AG20443 (cell line): Measurements from ENCODE around the gene ECEL1.

ENCODE experiments used
- DNase-seq: peaks from one replicate; pipeline ENCODE4 v3.0.0; 2012; ENCODE audit warnings: low spot score, mixed read lengths

The ECEL1 gene

DNA sequence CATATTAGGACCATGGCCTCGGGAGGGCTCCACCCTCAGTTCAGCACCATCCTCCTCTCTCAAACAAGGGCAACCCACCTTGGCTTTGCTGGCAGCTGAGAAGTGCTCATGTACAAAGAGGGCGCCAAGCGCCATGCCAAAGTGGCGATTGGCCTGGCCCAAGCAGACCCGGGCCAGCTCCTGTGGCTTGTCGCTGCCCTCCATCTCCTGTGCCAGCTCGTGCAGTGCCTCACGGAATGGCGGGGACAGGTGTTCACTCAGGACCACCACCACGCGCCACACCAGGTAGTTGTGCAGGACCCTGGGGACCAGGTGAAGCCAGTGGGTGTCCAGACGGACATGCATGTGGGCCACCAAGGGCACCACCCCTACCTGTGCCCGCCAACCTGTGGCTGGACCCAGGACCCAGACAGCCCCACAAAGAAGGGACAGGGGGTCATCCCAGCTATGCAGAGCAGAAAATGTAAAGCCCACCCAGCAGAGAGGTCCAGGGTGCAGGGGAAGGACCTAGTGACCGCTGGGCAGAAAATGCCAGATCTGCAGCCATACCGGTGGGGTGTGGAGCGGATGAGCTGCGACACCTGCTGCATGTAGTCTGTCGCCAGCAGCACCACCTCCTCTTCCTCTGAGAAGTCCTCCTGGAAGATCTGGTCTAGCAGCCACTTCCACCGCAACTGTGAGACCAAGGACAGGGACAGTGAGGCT lies 3.6 kb downstream of the ECEL1 start:
- DNase-seq, result no peak

DNA sequence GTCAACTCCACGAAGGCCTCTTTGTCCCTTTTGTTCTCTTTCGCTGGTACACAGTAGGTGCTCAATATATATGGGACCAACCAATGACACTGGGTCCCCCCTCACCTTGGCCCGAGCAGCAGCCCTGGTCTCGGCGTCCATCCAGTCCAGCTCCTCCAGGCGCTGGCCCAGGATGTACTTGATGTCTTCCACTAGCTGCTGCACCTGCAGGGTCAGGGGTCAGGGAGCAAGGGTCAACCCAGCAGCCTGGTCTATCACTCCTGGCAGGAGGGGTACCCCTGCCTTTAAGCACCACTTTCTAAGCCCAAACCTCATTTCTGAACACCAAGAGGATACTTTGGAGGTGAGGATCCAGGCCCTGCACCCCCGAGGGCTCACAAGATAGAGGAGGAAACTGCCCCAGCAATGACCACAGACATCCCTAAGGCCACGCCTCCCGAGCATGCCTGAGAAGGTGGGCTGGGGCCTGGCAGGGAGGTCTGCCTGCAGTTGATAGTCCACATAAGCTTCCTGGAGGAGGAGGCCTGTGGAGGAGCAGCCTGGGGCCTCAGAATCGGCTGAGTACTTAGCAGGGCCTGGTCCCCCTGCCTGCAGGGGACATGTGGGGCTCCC lies 4.2 kb downstream of the ECEL1 start:
- DNase-seq, result no peak

DNA sequence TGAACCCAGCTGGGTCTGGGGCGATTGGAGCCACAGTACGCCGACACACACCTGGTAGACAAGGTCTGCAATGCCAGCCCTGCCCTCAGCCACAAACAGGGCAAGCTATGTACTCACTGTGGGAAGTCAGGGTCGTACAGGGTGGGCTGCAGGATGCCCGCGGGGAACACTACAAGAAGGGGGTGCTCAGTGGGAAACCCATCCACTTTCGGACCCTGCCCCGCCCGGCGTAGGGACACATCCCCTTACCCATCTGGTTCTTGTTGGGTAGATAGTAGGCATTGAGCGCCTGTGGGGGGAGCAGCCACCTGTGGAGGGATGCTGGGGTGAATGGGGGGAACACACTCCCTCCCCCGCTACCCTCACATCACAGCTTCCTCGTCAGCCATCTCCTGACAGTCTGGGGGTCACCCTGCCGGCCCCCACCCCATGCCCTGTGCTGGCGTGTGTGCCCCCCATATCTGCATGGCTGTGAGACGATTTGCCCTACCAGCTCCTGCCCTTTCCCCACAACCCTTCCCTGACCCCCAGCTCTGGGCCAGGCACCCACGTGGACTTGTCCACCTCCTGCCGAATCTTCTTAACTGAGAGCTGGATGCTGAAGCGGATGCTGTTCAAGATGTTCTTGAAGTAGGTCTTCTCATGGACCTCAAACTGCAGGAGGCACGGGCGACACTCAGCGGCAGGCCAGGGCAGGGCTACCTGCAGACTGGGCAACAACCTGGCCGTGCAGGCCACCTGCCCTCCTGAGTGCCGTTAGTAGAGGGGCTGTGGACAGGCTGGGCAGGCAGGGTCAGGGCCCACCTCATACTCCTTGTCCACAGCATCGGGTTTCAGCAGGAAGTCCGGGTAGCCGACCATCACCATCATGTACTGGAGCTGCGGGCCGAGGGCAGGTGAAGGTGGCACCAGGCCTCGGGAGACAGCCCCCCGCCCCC lies 5.1 kb downstream of the ECEL1 start:
- DNase-seq, result no peak

DNA sequence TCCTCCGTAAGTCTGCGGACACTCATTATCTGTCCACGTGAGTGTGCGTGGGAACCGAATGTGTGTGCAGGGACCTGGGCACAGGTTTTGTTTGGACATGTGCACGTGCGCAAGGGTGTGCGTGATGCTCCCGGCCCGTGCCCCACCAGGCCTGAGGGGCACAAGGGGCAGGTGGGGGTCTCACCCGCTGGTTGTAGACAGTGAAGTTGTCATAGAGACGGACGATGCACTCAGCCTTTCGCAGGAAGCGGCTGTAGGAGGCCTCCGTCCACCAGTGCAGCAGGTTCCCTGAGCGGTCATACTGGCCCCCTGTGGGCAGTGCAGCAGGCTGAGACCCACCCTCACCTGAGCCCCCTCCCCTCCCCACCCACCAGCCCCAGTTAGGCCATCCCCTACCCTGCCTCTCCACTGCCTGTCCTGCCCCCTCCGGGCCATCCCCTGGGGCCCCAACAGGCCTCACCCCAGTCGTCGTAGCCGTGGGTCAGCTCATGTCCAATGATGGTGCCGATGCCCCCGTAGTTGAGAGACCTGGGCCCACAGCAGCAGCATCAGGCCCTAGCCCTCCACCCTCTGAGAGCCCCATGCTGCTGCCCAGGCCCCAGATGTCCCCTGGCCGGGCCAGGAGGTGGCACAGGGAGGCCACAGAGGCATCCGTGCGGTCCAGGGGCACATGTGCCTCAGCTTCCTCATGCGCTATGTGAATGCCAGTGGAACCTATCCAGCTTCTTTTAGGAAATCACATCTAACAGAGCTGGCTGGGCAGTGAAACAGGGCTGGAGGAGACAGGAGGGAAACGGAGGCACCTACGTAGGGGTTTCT lies 6.1 kb downstream of the ECEL1 start:
- DNase-seq, result no peak

DNA sequence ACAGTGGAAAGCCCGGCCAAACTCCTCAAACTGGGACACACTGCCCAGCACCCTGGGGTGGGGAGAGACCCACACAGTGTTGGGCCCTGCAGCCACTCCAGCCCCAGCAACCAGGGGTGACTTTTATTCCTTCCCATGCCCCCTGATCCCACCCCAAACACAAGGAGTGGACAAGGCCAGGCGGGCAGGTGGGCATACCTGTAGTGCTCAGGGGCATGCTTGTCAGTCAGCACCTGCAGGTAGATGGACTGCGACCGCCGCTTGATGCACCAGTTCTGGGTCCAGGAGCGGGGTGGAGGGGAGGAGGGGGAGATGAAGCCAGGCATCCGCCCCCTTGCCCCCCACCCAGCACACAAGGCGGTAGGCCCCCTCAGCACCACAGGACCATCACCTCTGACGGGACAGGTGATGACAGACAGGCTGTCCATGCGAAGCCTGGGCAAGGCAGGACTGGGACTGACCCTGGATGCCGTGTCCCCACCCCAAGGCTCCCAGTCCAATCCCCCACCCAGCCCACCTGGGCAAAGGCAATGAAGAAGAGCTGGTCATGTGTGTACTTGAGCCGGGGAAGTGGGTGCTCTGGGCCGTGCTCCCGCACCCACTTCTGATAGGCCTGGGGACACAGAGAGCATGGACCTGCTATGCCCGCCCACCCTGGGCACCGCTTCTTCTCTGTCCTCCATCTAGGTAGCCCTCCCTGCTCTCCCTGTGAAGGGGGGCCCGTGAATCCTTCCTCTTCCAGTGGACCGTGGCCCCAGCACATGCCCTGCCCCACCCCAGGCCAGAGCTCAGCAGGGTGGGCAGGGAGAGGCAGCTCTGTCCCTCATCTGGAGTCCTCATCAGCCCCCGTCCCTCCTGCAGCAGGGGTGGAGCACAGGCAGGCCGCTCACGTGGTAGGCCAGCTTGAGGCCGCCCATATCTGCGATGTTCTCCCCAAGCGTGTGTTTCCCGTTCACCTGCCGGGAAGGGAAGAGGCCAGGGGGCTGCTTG lies 7.1 kb downstream of the ECEL1 start:
- DNase-seq, result no peak

DNA sequence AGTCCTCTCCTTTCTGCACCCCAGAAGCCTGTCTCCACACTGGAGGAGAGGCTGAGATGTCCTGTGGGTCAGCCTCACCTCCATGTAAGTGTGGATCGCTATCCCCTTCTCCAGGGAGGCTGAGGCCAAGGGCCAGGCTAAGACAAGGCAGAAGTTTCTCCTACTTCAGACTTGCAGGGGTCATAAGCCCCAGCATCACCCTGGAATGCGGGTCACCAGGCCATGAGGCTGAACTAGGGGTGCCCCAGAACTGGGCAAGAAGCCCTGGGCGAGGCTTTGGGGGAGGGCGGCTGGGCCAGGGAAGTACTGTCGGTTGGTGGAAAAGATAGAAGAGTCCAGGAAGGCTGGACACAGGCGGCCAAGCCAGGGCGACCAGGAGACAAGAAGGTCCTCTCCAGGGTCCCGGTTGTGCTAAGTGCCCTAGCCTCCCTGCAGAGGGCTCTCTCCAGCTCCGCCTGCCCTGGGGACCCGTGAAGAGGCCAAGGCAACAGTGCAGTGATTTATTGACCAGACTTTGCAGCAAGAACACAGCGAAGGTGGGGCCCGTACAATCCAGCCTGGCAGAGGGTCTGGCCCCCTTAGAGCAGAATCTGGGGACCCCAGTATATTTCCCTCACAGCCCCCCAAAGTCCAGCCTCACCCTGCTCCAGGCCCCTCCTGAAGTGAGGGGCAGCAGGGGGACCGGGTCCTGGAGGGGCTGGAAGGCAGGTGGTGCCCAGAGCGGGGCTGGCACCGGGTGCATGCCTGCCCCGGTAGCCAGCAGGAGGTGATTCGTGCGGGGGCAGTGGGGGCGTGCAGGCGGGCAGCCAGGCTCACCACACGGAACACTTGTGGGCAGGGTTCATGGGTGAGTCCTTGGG lies 8.1 kb downstream of the ECEL1 start:
- no peak for DNase-seq

DNA sequence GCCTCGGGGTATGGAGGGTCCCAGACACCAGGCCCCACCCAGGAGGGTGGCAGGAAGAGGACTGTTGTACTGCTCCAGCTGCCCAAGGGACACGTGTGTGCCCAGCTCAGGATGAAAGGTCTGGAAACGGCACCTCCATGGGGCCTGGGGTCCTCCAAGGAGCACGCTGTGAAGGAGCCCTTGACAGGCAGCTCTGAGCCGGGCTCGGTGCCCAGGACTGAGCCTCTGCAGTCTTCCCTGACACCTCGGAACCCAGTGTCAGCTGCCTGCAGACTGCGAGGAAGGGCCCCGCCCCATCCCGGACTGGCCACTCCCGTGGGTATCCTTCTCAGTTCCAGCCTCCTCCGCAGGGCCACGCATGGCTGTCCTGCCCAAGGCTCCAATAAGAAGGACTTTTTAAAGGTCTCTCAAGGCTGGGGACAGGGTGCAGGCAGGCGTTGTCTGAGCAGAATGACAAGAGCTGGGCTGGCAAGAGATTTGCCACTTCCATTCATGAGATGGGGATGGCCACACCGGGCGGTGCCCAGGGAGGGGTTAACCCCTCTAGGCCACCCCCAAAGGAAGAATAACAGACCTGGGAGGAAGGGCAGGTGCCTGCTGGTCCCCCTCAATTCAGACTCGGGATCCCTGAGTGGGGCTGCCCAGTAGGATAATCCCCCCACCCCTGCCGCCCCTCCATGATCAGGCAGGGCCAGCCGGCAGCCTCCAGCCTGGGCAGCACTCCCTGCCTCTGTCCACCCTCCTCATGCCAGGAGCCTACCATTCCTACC lies 8.9 kb downstream of the ECEL1 start:
- DNase-seq, result no peak

DNA sequence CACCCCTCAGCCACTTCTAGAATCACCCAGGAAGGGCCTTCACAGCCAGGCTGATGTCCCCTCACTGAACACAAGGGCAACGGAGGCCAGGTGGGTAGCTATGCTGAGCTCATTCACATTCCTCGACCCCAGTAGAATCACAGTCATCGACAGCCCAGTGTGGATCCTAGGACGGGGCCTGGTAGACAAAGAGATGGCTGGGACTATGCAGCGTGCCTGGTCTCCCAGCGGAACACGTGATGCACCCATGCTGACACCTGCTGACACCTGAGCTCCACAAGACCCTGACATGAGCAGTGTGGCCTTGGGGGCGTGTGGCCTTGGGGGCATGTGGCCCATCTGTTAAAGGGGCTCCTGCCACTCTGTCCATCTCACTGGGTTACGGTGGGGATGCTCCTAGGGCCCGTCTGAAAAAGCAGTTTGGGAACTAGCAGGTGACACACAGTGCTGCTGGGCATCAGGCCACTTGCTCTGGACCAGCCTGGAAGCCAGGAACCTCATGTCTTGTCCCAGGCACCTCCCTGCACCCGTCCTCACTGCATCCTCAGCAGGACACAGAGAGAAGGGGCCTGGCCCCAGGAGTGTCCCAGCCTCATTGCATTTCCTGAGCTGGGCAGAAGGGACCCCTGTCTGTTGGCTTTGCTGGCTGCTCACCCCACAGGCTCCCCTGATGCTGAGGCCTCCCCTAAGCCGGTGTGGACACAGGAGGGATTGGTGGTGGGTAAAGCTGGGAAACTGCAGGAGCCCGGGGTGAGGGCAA lies 9.7 kb downstream of the ECEL1 start:
- no peak for DNase-seq

DNA sequence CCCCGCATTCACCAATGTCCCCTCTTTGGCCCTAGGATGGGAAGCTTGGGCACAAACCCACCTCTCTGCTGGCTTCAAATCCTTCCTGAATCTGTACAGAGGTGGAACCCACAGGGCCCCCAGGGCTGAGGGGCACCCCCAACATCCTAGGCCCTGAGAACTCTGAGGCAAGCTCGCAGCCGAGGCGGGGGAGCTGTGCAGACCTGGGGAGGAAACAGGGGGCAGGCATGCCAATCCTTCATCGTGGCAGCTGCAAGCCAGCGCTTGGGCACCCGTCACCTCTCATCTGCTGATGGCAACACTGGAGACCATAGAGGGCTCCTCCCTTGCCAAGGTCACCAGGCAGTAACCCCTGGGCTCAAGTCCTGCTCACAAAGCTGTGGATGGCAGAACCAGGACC lies 10.8 kb downstream of the ECEL1 start:
- no peak for DNase-seq

DNA sequence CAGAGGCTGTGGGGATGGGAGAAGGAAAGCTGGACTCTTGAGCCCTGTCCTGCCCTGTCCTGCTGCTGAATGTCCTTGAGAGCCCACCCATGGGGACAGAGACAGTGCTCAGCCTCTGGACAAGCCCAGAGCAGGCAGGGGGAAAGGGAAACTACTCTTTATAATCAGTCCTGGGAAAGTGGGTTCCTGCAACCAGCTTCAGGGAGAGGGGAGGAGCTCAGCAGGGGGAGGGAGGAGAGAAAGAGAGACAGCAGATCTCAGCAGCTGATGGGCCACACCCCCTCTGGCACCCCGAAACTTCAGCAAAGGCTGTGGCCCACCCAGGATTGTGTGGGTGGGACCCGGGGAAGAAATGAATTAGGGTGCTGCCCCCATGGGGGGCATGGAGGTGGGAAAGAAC lies 11.6 kb downstream of the ECEL1 start:
- no peak for DNase-seq

DNA sequence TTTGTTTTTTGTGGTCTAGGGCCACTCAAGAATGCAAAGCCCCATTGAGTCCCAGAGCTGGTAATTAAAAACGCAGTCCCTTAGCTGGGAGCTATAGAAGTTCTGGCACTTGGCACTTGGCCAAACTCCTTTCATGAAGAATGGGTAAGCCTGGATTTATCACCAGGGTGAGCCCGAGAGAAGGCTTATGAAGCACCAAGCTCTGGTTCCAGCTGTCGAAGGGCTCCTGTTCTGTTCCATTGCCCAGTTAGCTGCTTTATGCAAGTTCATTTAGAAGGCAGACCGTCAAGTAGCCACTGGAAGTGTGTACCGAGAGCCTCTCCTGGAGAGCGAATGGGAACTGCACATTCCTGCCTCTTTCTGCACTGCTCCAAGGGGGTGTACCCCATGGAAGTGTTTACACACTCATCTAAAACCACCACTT lies 14.2 kb downstream of the ECEL1 start:
- no peak for DNase-seq

DNA sequence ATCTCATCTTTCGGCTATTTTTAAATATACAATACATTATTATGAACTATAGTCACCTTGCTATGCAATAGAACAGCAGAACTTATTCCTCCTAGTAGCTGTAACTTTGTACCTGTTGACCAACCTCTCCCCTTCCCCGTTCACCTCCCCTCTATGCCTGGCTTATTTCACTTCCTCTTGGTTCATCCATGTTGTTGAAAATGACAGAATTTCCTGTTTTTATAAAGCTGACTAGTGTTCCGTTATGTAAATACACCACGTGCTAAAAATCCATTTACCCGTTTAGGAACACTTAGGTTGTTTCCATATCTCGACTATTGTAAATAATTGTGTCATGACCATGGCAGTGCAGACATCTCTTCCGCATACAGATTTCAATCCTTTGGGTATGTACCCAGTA lies 21.4 kb downstream of the ECEL1 start:
- no peak for DNase-seq

DNA sequence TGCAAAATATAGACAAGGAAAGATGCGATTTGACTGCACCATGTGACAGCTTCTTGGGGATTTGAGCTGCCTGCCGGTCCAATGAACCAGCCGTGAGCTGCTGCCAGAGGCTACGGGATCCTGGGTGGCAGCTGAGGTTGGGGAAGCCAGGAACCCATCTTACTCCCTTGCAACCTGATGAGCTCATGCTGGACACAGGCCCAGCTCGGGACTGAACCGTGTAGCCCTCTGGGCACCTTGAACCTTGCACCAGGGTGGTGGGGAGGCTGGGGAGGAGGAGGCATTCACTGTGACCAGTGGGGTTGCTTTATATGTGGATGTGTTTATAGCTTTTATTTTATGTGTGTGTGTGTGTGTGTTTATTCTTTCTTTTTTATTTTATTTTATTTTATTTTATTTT lies 22.6 kb downstream of the ECEL1 start:
- no peak for DNase-seq

DNA sequence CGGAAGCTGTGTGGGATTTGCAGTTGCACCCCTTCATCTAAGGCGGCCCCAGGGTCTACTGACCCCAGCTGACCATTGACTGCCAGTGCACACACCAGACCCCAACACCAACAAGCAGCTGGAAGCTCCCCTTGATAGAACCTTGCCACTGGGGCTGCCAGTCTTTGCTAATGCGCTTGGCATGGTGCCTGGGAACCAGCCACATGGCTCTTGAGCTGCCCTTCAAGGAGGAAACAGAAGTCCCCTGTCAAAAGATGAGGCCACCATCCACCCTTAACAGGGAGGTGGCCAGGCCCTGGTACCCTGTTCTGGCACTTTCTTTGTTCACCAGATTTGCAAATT lies 23.1 kb downstream of the ECEL1 start:
- no peak for DNase-seq

DNA sequence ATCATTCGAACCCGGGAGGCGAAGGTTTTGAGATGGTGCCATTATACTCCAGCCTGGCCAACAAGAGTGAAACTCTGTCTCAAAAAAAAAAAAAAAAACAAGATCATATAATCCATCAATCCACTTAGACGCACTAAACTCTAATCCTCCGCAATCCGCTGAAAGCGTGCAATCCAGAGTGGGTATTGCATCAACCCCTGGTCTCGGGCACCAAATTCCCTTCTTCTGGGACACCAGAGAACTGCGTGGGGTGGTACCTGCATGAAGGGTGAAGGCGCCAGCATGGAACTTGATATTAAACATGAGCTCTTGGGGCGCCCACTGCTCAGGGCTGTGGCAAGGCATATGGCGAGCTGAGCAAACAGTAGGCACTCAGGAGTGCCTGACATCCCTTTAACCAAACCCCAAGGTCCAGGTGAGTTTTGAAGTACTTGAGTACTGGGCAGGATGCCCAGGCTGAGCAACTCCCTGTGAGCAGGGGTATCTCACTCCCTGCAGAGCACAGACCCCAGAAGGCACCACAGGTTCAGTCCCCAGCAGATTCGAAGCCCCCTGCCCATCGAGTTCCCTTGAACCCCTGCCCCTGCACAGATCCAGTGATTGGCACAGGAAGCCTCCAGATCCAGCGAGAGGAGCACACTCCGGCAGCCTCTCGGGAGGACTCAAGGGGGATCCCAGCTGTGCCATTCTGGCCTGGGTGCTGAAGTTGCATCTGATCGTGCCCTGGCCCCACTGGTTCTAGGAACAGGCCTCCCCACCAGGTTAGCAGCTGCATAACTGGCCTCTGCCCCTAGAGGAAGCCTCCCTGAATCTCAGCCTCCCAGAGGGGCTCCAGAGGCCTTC lies 23.7 kb downstream of the ECEL1 start:
- DNase-seq, result no peak

DNA sequence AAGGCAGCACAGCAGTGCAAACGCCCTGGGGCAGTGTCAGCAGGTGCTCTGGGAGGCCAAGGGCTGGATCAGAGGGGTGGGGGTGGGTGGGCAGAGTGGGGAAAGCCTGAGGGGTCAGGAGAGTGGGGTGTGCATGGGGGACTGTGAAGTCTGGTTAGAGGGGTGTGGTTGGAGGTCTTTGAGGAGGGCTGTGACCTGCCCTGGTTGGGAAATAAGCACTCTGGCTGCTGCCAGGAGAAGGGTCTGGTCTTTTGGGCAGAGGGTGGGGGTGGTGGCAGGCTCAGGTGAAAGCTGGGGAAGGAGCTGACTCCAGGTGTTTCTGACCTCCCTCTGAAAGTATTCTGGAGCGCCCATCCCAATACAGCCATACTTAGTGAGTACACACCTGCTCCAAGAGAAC lies 27.5 kb downstream of the ECEL1 start:
- no peak for DNase-seq

DNA sequence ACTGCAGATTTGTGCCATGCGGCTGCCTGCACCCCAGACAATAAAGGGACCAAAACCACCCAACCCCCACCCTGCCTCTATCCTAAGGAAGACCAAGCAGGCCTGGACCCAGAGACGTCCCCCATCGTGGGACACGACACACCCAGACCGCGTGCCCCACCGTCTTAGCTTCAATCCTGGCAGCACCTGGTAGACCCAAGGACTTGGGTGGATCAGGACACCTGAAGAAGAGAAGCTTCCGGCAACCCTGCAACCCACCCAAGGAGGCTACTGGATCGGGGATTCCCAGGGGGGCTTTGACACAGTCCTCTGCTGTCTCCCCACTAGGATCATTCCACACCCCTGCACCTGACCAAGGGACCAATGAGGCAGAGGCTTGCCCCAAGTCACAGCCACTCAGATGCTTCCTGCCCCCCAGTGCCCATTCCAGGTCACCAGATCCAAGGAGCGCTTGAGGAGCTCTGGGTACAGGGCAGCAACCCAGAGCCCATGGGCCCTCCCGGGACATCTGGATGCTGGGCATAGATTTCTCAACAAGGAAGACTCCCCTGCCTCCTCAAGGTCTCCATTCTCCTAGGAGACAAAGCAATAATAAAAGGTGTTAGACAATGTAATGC lies 28.1 kb downstream of the ECEL1 start:
- no peak for DNase-seq
